Osteoblast (primary cell): ENCODE results near the gene PTPN22. TPM values are rescaled to one million over a fixed set of nuclear protein-coding genes. Genes with fewer than 3 reads are reported as not detected.

Experiments used
- DNase-seq: peaks from one replicate; pipeline ENCODE4 v3.0.0; 2011; ENCODE audit warnings: low spot score, mixed read lengths; ENCODE audit not compliant: insufficient read length; ENCODE audit errors: missing footprints
- H2AFZ ChIP-seq: 2 replicates; pipeline ENCODE4 v1.6.0; 2011; ENCODE audit warnings: mild to moderate bottlenecking, low read length
- H3K27ac ChIP-seq: 2 replicates; pipeline ENCODE4 v1.5.1; 2011; ENCODE audit warnings: mild to moderate bottlenecking, low read depth, low read length, moderate library complexity
- H3K27me3 ChIP-seq: 2 replicates; pipeline ENCODE4 v1.6.0; 2012; ENCODE audit warnings: mild to moderate bottlenecking, control low read depth, inconsistent platforms, low read length, moderate library complexity; ENCODE audit not compliant: insufficient read depth
- H3K36me3 ChIP-seq: 2 replicates; pipeline ENCODE4 v1.5.1; 2011; ENCODE audit warnings: mild to moderate bottlenecking, low read length, control low read depth, moderate library complexity; ENCODE audit not compliant: insufficient read depth
- H3K4me1 ChIP-seq: 2 replicates; pipeline ENCODE4 v1.5.1; 2011; ENCODE audit warnings: mild to moderate bottlenecking, low read length, control low read depth, moderate library complexity; ENCODE audit not compliant: insufficient read depth
- H3K4me2 ChIP-seq: 2 replicates; pipeline ENCODE4 v1.6.0; 2011; ENCODE audit warnings: mild to moderate bottlenecking, low read length; ENCODE audit not compliant: insufficient read depth
- H3K4me3 ChIP-seq: fragments of 200-600 bp; sonication (generic); 3 replicates; pipeline ENCODE4 v1.5.1; 2012; ENCODE audit warnings: mild to moderate bottlenecking, low read length, inconsistent platforms; ENCODE audit not compliant: insufficient read depth
- H3K79me2 ChIP-seq: 2 replicates; pipeline ENCODE4 v1.6.0; 2012; ENCODE audit warnings: mild to moderate bottlenecking, low read length, control low read depth, inconsistent platforms; ENCODE audit not compliant: insufficient read depth
- H3K9me3 ChIP-seq: 2 replicates; pipeline ENCODE4 v1.5.1; 2011; ENCODE audit warnings: low read depth, low read length, control low read depth
- H4K20me1 ChIP-seq: 2 replicates; pipeline ENCODE4 v1.6.0; 2012; ENCODE audit warnings: mild to moderate bottlenecking, low read length, control low read depth; ENCODE audit not compliant: insufficient read depth
- CTCF ChIP-seq: IDR thresholded peaks from 2 replicates; pipeline ENCODE4 v1.5.1; 2011; ENCODE audit warnings: mild to moderate bottlenecking, low read depth, low read length, moderate library complexity; ENCODE audit errors: extremely low read depth
- total RNA-seq: library from RNA; depleted of rRNA; stranded (reverse); fragments of >200 nt; gene quantifications from 2 replicates; pipeline ENCODE4 v1.2.3, GENCODE V29; 2012

Gene PTPN22
- total RNA-seq, 1 donor: 1.1 TPM

GRCh38 chr1:113765306-113766230 is 105.9 kb downstream of the PTPN22 start:
- Histone ChIP-seq H3K27ac (no peak overlapping the region), H3K4me2 (no peak overlapping the region), H3K36me3 (peaks cover 24% of the 10 kb centered on the region), H3K27me3 (no peaks in the 10 kb centered on the region), H3K4me1 (no peaks in the 10 kb centered on the region), H4K20me1 (no peaks in the 10 kb centered on the region), H3K79me2 (peaks cover 7% of the 10 kb centered on the region), H3K4me3 (no peak overlapping the region), H3K9me3 (no peaks in the 10 kb centered on the region), H2AFZ (no peak overlapping the region)
- no peak for TF ChIP-seq CTCF
- DNase-seq: no peak

Other genes starting within 250 kb of the PTPN22 start
- 41.6 and 42.4 TPM in 2 replicates for gene PHTF1, start 112.2 kb downstream of the PTPN22 start, total RNA-seq
- gene RSBN1, start 59.2 kb downstream of the PTPN22 start, total RNA-seq: 14.5 and 15.3 TPM in 2 replicates
- gene BCL2L15, start 15.9 kb upstream of the PTPN22 start, total RNA-seq: 0.29 and 0.36 TPM in 2 replicates
- 14.1 and 15.9 TPM in 2 replicates for gene AP4B1, start 33.1 kb upstream of the PTPN22 start, total RNA-seq
- gene DCLRE1B, start 33.6 kb upstream of the PTPN22 start, total RNA-seq: 3.6 and 4.7 TPM in 2 replicates
- 22.7 and 23.9 TPM in 2 replicates for gene HIPK1, start 57.6 kb upstream of the PTPN22 start, total RNA-seq
- 359 and 418 TPM in 2 replicates for gene OLFML3, start 107.8 kb upstream of the PTPN22 start, total RNA-seq